OCI-LY1 (cell line): ENCODE results near the gene CNTNAP2.

Experiments
- H2AFZ ChIP-seq: fragments of 200-600 bp; sonication (generic), shearing (Covaris generic); 2 replicates; pipeline ENCODE4 v1.6.0; 2014; ENCODE audit warnings: antibody characterized with exemption, mild to moderate bottlenecking, low read length
- H3F3A ChIP-seq: fragments of 200-600 bp; sonication (generic), shearing (Covaris generic); 2 replicates; pipeline ENCODE4 v1.6.0; 2014; ENCODE audit warnings: mild to moderate bottlenecking, antibody characterized with exemption, low read length, moderate library complexity; ENCODE audit not compliant: insufficient read depth
- H3K27ac ChIP-seq: fragments of 200-600 bp; sonication (generic); 2 replicates; pipeline ENCODE4 v1.5.1; 2014; ENCODE audit warnings: low read length, mixed run types, mild to moderate bottlenecking, low read depth; ENCODE audit not compliant: poor library complexity, severe bottlenecking
- H3K27me3 ChIP-seq: fragments of 200-600 bp; sonication (generic); 2 replicates; pipeline ENCODE4 v1.6.0; 2014; ENCODE audit warnings: antibody characterized with exemption, mild to moderate bottlenecking, low read length, moderate library complexity; ENCODE audit not compliant: insufficient read depth
- H3K36me3 ChIP-seq: fragments of 200-600 bp; sonication (generic); 2 replicates; pipeline ENCODE4 v1.6.1; 2014; ENCODE audit warnings: mild to moderate bottlenecking, antibody characterized with exemption, low read length, moderate library complexity, mixed read lengths; ENCODE audit not compliant: insufficient read depth
- H3K4me1 ChIP-seq: fragments of 200-600 bp; sonication (generic); 2 replicates; pipeline ENCODE4 v1.5.1; 2014; ENCODE audit warnings: mild to moderate bottlenecking, low read length, moderate library complexity; ENCODE audit not compliant: insufficient read depth, severe bottlenecking
- H3K4me2 ChIP-seq: fragments of 200-600 bp; sonication (generic), shearing (Covaris generic); 2 replicates; pipeline ENCODE4 v1.6.1; 2014; ENCODE audit warnings: low read length
- H3K4me3 ChIP-seq: fragments of 200-600 bp; sonication (generic); 2 replicates; pipeline ENCODE4 v1.5.1; 2014; ENCODE audit warnings: low read length, low read depth, mild to moderate bottlenecking, mixed read lengths; ENCODE audit not compliant: poor library complexity, severe bottlenecking
- H3K79me2 ChIP-seq: fragments of 200-600 bp; shearing (Covaris generic); 2 replicates; pipeline ENCODE4 v1.6.1; 2016; ENCODE audit warnings: mixed run types, low read length, mixed read lengths; ENCODE audit not compliant: insufficient read depth
- H3K9ac ChIP-seq: fragments of 200-600 bp; sonication (generic), shearing (Covaris generic); 2 replicates; pipeline ENCODE4 v1.6.1; 2014; ENCODE audit warnings: mild to moderate bottlenecking, low read length, mixed read lengths
- H3K9me2 ChIP-seq: fragments of 200-600 bp; sonication (generic), shearing (Covaris generic); 2 replicates; pipeline ENCODE4 v1.6.1; 2014; ENCODE audit warnings: low read depth, mild to moderate bottlenecking, low read length, mixed read lengths
- H3K9me3 ChIP-seq: fragments of 200-600 bp; shearing (Covaris generic); 2 replicates; pipeline ENCODE4 v1.6.1; 2014; ENCODE audit warnings: low read length, mixed read lengths
- H4K20me1 ChIP-seq: fragments of 200-600 bp; sonication (generic), shearing (Covaris generic); 2 replicates; pipeline ENCODE4 v1.6.0; 2016; ENCODE audit warnings: mild to moderate bottlenecking, low read length; ENCODE audit not compliant: insufficient read depth
- EZH2 ChIP-seq: fragments of 200-600 bp; sonication (generic), shearing (Covaris generic); IDR thresholded peaks from 2 replicates; pipeline ENCODE4 v1.8.0; 2017; ENCODE audit warnings: borderline replicate concordance, mixed run types, mild to moderate bottlenecking, antibody characterized with exemption, low read length, moderate library complexity, mixed read lengths
- TF ChIP-seq, protein P1 (sequence below): fragments of 200-600 bp; sonication (generic), shearing (Covaris generic); IDR thresholded peaks from 2 replicates; pipeline ENCODE4 v1.5.1; 2017; ENCODE audit warnings: mild to moderate bottlenecking, antibody characterized with exemption, low read length, moderate library complexity, mixed read lengths

Gene CNTNAP2

DNA sequence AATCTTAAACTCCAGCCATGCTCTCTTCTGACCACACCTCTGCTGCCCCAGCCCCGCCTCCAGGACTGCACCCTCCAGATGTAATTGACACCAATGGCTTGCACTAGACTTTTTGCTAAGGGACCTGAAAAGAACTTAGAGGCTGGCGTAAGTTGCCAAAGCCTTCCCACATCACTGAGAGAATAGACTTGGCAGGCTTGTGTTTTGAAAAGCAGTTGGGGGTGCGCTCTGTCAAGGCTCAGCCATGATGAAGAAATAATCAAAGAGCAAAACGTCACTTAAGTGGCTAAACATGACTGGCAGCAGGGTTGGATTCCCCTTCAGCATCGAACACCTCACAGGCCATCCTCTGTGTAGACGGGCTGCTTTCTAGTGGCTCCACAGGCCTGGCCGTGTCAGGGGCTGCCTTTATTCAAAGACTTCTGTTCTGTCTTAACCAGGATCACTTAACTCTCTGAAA lies 2278.8 kb downstream of the CNTNAP2 start:
- Histone ChIP-seq H4K20me1 (no peaks in the 10 kb centered on the region), H3K4me3 (no peak overlapping the region), H2AFZ (no peak overlapping the region), H3F3A (no peaks in the 10 kb centered on the region), H3K9ac (no peak overlapping the region), H3K4me2 (no peak overlapping the region), H3K27me3 (no peaks in the 10 kb centered on the region), H3K36me3 (no peaks in the 10 kb centered on the region), H3K27ac (no peak overlapping the region), H3K9me2 (no peaks in the 10 kb centered on the region), H3K79me2 (no peaks in the 10 kb centered on the region), H3K9me3 (no peaks in the 10 kb centered on the region), H3K4me1 (no peaks in the 10 kb centered on the region)
- no peak for TF ChIP-seq EZH2
- TF ChIP-seq, protein P1, sequence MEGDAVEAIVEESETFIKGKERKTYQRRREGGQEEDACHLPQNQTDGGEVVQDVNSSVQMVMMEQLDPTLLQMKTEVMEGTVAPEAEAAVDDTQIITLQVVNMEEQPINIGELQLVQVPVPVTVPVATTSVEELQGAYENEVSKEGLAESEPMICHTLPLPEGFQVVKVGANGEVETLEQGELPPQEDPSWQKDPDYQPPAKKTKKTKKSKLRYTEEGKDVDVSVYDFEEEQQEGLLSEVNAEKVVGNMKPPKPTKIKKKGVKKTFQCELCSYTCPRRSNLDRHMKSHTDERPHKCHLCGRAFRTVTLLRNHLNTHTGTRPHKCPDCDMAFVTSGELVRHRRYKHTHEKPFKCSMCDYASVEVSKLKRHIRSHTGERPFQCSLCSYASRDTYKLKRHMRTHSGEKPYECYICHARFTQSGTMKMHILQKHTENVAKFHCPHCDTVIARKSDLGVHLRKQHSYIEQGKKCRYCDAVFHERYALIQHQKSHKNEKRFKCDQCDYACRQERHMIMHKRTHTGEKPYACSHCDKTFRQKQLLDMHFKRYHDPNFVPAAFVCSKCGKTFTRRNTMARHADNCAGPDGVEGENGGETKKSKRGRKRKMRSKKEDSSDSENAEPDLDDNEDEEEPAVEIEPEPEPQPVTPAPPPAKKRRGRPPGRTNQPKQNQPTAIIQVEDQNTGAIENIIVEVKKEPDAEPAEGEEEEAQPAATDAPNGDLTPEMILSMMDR = no peak

DNA sequence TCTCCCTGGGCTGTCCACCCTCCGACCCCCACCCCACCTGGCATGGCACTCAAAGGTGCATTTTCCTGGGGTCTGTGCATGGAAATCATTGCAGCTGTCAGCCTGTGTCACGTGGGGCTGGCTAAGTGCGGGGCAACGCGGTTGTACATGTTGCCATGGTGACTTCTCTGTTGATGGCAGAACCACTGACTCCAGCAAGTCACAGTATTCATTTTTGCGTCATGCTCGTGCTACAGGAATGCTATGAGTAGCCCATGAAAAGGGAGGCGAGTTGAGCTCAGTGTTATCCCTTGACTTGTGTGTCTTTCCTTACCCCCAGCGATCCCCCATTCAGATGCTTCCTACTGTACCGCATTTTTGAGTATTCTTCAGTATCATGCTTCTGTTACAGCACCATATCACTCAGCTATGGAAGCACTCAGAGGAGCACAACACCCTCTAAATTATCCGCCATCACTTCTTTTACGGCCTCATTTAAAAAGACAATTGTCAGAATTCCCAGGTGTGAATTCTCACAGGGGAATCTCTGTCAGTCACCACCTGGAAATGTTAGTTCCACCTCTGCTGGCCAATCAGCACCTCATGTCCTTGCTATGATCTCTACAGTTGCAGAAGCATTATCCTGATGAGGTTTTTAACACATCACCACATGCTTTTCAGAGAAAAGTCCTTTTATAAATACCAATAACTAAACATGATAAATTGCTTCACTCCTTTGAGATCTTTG lies 2279.6 kb downstream of the CNTNAP2 start:
- Histone ChIP-seq H3K9me2 (no peaks in the 10 kb centered on the region), H3K79me2 (no peaks in the 10 kb centered on the region), H3K4me1 (no peaks in the 10 kb centered on the region), H4K20me1 (no peaks in the 10 kb centered on the region), H3K9me3 (no peaks in the 10 kb centered on the region), H2AFZ (no peak overlapping the region), H3K4me2 (no peak overlapping the region), H3K27ac (no peak overlapping the region), H3K27me3 (no peaks in the 10 kb centered on the region), H3K4me3 (no peak overlapping the region), H3K9ac (no peak overlapping the region), H3K36me3 (no peaks in the 10 kb centered on the region), H3F3A (no peaks in the 10 kb centered on the region)
- TF ChIP-seq, protein P1 = no peak
- TF ChIP-seq EZH2 = no peak

DNA sequence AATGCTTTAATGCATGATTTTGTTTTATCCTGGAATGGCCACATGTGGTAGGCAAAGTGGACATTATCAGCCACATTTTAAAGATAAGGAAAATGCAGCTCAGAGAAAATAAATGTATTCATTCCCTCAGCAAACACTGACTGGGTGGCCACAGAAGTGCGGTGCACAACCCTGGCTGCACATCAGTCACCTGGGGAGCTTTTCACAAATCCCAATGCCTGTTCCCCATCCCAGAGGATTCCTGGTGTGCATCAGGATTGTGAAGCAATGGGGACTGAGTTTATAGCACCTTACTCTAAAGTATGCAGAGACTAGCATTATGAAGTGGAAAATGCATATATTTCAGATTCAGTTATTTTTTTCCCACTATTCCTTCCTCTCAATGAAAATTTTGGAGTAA lies 2280.5 kb downstream of the CNTNAP2 start:
- no peak for TF ChIP-seq EZH2
- TF ChIP-seq, protein P1 = no peak
- H3K4me1 ChIP-seq = no peaks in the 10 kb centered on the region
- H3K9me3 ChIP-seq = no peaks in the 10 kb centered on the region
- H3K36me3 ChIP-seq = no peaks in the 10 kb centered on the region
- H3K9me2 ChIP-seq = no peaks in the 10 kb centered on the region
- no peak overlapping the region for H2AFZ ChIP-seq
- H3K27me3 ChIP-seq = no peaks in the 10 kb centered on the region
- H3K27ac ChIP-seq = no peak overlapping the region
- H3K9ac ChIP-seq = no peak overlapping the region
- no peaks in the 10 kb centered on the region for H3K79me2 ChIP-seq
- H3K4me3 ChIP-seq = no peak overlapping the region
- H4K20me1 ChIP-seq = no peaks in the 10 kb centered on the region
- no peak overlapping the region for H3K4me2 ChIP-seq
- no peaks in the 10 kb centered on the region for H3F3A ChIP-seq
